NCI-H1105 treated with DMSO at 0.1 percent for 48 hours (cell line): ENCODE results near the gene DRICH1.
"Not testable (repeated sequence)": the region's sequence is repeated elsewhere in the genome, so short reads cannot be mapped to it uniquely, and the experiment has no call there.

Source experiments
- DNase-seq: peaks from one replicate; lab custom pipeline; 2025; lab: John Stamatoyannopoulos, UW

The DRICH1 gene

DNA sequence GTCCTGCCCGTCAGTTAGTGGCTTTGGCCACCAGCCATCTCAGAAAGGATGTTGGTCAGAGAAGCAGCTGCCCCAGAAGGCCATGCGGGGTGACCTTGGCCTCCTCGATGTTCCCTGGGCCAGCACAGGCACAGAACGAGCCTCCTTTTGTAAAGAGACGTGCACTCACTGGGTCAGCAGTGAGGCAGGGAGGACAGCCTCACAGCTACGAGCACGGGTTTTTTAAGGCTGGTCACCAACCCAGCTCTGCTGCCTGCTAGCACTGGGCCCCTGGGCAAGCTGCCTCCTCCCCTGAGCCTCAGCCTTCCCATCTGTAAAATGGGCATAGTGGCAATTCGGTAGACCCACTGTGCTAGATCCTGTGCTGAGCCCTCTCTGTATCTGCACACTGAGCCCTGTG is 62.8 kb downstream of the DRICH1 start:
- no peak for DNase-seq

DNA sequence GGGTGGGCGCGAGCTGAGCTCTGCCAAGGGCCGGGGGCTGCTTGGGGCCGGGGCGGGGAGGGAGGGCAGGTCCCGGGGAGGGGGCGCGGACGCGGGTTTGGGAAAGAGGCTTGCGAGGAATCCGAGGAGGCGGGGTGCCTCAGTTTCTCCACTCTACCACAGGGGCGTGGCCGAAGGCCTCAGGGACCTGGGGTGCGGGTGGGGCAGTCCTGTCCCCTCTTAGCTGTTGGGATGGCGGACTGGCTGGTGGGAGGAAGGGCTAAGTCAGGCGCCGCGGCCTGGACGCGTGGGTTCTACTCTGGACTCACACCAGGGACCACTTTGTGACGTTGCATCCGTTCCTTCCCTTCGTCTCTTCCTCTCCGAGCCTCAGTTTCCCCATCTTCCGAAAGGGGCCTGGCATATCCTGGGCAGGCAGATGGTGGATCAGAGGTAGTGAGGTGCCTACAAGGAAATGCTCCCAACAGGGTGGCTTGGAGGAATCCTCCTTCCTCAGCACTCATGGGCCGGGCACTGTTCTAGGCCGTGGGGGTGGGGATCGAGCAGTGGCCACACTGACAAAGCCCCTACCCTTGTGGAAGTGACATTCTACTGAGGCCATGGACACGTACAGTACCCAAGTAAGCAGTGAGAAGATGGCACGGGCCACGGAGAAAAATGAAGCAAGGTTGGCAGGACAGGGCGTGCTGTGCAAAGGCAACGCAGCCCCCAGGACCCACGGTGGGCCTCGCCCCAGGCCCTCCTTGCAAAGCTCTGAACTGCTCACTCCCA is 65.2 kb downstream of the DRICH1 start:
- no peak for DNase-seq

DNA sequence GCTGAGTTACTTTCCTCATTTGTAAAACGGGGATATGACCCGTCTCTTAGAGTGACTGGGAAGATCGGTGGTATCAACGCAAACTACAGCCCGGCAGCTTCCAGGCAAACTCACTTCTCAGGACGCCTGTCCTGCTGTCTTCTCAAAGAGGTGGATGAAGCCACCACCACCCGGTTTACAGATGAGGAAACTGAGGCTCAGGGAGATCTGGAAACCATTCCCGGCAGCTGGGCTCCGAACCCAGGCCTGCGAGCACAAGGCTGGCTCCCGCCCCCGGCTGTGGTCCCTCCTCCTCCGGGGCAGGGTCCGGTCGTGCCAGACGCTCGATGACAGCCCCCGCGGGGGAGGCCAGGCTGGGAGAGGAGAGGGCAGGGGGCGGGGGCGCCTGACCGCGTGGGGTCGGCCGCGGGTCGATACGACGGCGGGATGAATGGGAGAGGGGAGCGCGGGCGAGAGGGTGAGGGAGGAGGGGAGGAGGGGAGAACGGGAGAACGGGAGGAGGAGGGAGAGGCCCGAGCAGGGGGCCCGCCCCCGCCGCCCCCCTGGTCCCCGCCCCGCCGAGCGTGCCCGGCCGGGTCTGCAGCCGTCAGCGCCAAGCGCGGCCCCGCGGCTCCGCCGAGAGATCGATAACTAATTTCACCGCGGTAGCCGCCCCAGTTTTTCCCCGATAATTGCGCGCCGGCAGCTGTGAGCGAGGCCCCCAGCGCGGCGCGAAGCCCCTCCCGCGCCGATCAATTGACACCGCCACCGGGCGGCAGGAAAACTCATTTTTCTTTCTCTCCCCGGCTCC is 66.0 kb downstream of the DRICH1 start:
- peak; percentile 21 for DNase-seq

GRCh38 chr22:23565305-23565914 is 66.7 kb downstream of the DRICH1 start:
- peak; percentile 42 for DNase-seq

GRCh38 chr22:23564276-23564675 is 67.8 kb downstream of the DRICH1 start:
- DNase-seq: no peak

- DNase-seq: no peak
Measured at GRCh38 chr22:23563111-23563510, 69.0 kb downstream of the DRICH1 start.

DNA sequence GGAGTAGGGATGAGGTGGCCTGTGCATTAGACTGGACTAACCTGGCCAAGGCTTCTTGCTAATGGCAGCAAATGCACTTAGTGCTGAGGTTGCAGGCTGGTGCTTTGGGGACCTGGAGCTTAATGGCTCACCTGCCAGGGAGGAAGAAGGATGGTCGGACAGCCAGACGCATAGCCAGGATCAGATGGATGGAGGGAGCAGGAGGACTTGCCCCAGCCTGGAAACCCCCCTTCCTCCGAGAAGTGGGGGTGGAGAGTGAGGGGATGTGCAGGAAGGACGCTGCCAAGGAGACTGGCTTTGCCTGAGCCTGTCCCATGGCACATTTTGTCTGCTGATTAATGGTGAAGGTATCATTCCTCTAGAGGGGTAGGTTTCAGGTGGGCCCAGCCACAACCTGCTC is 69.9 kb downstream of the DRICH1 start:
- no peak for DNase-seq

DNA sequence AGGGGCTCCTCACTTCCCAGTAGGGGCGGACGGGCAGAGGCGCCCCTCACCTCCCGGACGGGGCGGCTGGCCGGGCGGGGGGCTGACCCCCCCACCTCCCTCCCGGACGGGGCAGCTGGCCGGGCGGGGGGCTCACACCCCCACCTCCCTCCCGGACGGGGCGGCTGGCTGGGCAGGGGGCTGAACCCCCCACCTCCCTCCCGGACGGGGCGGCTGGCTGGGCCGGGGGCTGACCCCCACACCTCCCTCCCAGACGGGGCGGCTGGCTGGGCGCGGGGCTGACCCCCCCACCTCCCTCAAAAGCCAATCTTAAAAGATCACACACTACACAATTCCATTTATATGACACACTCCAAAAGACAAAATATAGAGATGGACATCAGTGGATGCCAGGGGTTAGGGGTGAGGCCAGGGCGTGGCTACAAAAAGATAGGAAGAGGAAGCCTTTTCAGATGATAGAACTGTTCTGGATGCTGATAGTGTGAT is 71.1 kb downstream of the DRICH1 start:
- DNase-seq: not testable (repeated sequence)

GRCh38 chr22:23560215-23560614 is 71.9 kb downstream of the DRICH1 start:
- not testable (repeated sequence) for DNase-seq
